ENCODE measurements around the gene EPAS1.
"Not testable (repeated sequence)": the region's sequence is repeated elsewhere in the genome, so short reads cannot be mapped to it uniquely, and the experiment has no call there.

EPAS1 gene

GRCh38 chr2:46387292-46387691, 90.1 kb downstream of the EPAS1 start:
- no peak for DNase-seq

- no peak for DNase-seq
Measured at GRCh38 chr2:46387886-46388515, 90.8 kb downstream of the EPAS1 start.

- DNase-seq = no peak
Measured at GRCh38 chr2:46388881-46389280, 91.7 kb downstream of the EPAS1 start.

DNA sequence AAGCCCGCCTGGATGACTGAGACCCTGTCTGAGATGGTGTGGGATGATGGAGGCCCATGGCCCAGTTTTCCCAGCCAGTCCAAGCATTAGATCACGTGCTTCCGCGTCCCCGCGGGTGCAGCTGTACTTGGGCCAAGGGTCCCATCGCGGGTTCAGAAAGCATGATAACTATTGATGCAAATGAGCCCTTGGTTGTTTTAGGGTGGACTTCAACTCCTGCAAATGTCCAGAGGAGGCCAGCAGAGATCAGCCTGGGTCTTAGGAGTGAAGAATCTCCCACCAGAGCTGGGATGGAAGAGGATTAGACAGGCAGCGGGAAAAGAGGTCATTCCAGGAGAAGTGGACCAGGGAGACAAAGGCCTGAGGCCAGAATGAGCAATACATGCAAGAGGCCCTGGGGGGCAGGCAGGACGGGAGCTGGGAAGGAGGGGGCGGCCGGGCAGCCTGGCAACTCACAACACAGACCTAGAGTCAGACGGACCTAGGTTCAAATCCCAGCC, 92.3 kb downstream of the EPAS1 start:
- no peak for DNase-seq

GRCh38 chr2:46390036-46390435, 92.8 kb downstream of the EPAS1 start:
- DNase-seq = no peak

DNA sequence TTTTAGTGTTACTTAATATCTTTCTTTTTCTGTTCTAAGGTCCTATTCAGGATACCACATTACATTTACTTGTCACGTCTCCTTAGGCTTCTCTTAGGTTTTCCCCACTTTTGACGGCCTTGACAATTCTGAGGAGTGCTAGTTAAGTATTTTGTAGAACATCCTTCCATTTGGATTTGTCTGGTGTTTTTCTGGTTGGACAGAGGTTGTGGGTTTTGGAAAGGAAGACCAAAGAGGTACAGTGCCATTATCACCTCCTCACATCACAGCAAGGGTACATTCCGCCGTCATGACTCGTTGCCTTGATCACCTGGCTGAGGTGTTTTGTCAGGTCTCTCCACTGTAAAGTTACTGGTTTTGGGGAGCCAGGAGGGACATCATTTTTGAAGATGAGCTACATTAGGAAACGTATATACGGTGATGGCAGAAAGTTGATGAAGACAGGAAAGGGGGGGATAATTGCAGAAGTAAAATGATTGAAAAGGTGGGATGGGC, 93.7 kb downstream of the EPAS1 start:
- DNase-seq = no peak

GRCh38 chr2:46392561-46393346, 95.5 kb downstream of the EPAS1 start:
- DNase-seq = no peak

DNA sequence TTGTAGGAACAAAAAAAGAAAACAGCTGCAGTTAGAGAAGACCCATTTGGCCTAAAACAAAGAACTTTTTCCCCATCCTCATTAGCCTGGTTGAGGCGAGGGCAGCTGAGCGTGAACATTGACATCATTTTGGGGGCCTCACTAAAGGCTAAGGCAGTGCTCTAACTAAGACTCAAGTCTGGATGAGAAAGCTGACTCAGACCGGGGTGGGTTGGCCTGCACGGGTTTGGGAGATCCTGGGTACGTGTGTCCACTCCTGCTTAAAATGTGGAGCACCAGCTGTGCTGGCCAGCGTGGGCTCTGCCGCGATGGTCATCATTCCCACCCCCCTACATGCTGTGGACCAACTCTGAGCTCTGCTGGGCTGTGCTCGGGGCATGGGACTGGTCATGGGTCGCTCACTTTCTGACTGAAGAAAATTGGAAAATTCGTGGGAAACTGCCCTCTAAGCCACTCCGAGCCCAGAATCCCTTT, 96.2 kb downstream of the EPAS1 start:
- no peak for DNase-seq

- no peak for DNase-seq
Measured at GRCh38 chr2:46393865-46394264, 96.7 kb downstream of the EPAS1 start.

DNA sequence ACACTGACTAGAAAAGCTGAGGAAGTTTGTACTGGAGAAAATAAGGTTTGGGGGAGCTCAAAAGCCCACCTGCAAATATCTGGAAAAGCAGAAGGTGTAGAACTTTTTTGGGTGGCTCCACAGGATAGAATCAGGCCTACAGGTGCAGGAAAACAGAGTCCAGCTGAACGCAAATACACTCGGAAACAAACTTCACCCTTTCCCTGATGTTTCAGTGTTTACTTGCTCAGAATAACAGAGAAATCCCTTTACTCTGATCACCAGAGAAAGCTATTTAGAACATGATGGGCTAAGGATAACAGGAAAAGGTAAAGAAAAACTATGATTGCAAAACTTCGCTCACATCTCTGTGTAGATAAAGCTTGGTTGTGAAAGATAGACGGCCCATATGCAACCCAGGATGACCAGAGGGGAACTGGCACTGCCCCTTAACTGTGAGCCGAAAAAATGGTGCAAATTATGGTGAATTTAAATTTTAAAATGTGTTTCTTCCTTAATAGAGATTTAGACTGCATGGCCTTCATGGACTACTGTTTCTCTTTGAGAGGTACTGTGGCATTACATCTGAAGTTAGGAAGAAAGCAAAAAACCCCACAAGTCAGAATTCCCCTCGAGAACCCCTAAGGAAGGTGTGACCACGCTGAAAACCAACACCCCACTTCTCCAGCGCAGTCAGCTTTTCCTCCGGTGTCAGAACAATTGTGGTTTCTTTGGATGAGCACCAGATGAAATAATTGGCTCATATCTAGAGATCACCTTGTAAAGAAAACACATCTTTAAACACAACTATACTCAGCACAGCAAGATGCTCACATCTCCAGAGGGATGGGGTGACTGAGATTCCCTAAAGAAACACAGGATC, 97.7 kb downstream of the EPAS1 start:
- no peak for DNase-seq

DNA sequence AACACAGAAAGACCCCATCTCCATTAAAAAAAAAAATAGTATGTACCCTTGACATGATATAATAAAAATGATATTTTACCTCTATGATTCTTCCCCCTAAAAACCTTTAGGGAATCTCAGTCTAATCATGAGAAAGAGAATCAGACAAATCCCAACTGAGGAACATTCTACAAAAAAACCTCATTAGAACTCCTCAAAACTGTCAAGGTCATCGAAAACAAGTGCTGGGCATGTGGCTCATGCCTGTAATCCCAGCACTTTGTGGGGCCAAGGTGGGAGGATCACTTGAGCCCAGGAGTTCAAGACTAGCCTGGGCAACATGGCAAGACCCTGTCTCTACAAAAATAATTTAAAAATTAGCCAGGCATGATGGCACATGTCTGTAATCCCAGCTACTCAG, 98.5 kb downstream of the EPAS1 start:
- not testable (repeated sequence) for DNase-seq

GRCh38 chr2:46400016-46400415, 102.8 kb downstream of the EPAS1 start:
- DNase-seq = no peak

DNA sequence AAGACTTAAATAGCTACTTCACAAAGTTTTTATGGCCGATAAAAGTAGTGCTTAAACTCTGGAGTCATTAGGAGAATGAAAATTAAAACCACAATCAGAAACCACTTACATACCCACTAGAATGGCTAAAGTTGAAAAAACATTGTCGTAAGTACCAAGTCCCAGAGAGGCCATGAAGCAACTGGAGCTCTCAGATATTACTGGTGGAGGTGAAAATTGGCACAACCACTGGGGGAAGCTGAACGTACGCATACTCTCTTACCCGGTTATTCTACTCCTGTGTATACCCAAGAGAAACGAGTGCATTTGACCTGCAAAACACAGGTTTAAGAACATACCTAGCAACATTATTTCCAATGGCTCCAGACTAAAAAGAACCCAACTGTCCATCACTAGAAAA, 105.7 kb downstream of the EPAS1 start:
- DNase-seq = no peak

- no peak for DNase-seq
Measured at GRCh38 chr2:46404181-46404759, 107.1 kb downstream of the EPAS1 start.

- DNase-seq = no peak
Measured at GRCh38 chr2:46407852-46408455, 110.7 kb downstream of the EPAS1 start.

DNA sequence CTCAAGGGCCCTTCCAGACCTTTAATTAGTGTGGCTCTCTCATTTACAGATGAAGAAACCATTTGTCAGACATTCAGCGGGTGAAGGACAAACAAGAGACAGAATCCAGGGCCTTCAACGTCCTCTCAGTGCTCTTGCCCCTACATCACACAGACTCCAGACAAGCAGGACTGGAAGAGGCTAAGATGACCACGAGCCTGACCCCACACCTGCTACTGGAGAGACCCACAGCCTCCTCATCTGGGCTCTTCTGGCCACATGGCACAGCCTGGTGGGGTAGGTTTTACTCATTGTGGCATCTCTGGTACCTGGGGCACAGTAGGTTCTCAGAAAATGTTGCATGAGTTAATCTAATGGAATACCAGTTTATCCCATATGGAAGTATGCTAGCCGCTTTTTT, 112.5 kb downstream of the EPAS1 start:
- no peak for DNase-seq

- DNase-seq = no peak
Measured at GRCh38 chr2:46410273-46411244, 113.4 kb downstream of the EPAS1 start.

GRCh38 chr2:46411245-46411641, 114.0 kb downstream of the EPAS1 start:
- DNase-seq = no peak

- DNase-seq = no peak
Measured at GRCh38 chr2:46411985-46412384, 114.8 kb downstream of the EPAS1 start.

DNA sequence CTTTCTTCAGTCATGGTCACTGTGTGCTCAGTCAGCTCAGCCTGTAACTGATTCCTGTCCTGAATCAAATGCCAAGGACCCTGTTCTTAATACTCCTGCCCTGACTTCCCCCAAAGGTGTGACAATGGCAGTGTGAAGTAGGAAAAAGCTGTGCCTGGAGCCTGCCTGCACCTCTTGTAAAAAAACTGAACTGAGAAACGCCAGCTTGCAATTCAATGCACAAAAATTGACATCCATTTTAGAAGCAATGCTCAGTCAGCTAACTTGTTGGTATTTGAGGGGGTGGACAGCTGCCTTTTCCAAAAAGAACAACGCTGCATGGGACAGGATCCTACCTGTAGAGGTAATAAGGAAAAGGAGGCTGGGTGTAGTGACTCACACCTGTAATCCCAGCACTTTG, 115.9 kb downstream of the EPAS1 start:
- DNase-seq = no peak

DNA sequence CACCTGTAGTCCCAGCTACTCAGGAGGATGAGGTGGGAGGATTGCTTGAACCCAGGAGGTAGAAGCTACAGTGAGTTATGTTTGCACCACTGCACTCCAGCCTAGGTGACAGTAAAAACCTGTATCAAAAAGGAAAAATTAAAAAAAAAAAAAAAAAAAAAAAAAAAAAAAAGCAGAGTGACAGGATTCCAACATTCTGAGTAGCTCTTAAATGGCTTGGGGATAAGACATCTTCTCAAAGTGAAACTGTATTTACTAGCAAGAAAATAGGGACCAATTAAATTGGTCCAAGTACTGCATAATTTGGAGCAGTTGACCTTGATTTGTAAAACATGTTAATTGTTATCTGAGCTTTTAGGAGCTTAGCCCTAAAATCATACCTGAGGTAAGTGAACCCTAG, 116.4 kb downstream of the EPAS1 start:
- no peak for DNase-seq

Measured in COR-L47 (cell line).